Superior temporal gyrus (tissue), 1 donor: ENCODE results near the gene SLC16A9.

Experiments used
- DNase-seq: peaks from one replicate; pipeline ENCODE4 v3.0.0-alpha.2; 2016; ENCODE audit errors: extremely low spot score

SLC16A9 gene

DNA sequence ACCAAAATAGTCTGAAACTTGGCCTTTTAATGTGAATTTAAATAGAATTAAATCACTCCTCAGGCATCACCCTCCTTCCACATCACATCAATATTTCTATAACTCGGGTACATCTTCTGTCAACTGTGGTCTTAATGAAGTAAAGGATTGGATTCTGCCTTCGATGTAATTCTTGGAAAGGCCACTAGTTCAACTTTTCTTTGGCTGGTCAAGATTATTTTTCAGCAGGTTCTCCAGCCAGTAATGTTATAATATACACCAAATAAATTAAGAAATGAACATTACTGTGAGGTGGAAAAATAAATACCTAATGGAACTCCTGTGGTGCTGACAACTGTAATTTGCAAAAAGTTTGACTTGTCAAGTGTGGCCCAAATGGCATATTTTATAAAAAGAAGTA, 9.7 kb upstream of the SLC16A9 start:
- no peak for DNase-seq

- no peak for DNase-seq
Observed at GRCh38 chr10:59718257-59718656, 8.6 kb upstream of the SLC16A9 start.

DNA sequence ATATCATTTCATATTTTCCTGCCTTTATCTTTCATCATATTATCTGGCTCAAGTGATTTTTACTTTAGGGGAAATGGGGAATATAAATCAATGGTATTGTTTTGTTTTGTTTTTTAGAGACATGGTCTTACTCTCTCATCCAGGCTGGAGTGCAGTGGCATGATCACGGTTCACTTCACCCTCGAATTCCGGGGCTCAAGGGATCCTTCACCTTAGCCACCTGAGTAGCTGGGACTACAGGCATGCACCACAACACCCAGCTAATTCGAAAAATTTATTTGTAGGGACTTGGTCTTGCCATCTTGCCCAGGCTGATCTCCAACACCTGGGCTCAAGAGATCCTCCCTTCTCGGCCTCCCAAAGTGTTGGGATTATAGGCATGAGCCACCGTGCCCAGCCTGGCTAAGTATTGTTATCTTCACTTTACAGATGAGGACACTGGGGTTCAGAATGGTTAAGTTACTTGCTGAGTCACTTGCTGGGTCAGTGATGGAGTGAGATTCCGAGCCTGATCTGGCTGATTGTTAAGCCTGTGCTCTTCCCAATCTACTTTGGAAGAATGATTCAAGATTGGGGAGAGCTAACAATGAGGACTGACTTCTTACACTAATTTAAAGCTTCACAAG, 3.7 kb upstream of the SLC16A9 start:
- DNase-seq: no peak

- DNase-seq: no peak
Observed at GRCh38 chr10:59711871-59712494, 2.3 kb upstream of the SLC16A9 start.

DNA sequence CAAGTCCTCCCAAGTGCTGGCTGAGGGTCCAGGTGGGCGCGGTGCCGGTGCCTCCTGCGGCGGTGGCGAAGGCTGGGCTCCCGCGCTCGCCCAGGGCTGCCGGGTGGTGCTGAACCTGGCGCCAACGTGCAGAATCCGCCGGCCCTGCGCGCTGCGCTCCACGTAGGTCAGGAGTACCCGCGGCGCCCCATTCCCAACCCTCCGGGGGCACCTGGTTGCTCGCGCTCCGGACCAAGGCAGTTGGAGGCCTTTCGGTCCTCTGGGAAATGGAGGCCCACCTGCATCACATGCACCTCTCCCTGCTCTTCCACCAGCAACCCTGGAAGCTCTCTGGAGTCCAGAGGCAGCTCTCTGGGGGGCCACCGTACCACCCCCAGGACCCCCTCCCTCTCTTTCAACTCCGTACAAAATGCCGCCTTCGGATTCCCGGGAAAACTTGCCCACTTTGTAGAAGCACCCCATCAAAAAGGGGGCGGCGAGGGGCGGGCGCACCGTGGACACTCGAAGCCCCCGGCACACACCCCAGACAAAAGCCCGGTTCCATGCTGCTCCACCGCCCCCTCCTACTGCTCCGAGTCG, 745 bp downstream of the SLC16A9 start:
- DNase-seq: no peak

- DNase-seq: no peak
Observed at GRCh38 chr10:59706851-59707797, 2.5 kb downstream of the SLC16A9 start.

- no peak for DNase-seq
Observed at GRCh38 chr10:59705931-59706330, 3.7 kb downstream of the SLC16A9 start.

GRCh38 chr10:59704630-59705029, 5.0 kb downstream of the SLC16A9 start:
- no peak for DNase-seq

DNA sequence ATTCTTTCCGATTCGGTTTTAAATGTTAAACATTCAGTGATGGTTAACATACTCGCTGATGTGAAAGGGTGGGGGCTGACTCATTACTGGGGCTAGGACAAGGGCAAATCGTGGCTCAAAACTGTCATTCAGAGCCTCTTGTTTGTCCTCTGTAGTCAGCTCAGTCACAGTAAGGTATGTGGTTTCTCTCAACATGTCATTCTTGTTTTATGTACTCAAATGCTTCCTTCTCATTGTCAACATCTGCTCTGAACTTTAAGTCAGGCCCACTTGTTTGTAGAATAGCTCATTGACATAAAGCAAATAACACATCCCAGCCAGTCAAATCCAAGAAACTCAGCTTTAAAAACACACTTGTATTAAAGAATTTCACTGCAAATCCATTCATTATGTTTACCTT, 7.3 kb downstream of the SLC16A9 start:
- DNase-seq: no peak

DNA sequence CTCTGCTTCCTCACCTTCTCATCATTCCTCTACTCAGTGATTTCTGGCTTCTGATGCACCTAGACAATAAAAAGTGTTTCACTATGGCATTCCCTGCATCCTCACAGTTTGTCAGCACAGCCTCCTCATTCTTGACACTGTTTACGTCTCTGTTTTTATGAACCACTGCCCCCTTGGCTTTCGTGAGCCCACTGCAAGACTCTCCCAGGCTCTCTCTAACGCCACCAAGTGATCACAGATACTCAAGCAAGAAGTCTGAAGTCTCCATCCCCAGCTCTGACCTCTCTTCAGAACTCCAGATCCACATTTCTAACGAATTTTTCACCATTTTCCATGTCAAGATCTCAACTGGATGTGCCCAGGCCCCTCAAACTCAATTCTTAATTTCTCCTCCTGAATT, 8.9 kb downstream of the SLC16A9 start:
- no peak for DNase-seq

DNA sequence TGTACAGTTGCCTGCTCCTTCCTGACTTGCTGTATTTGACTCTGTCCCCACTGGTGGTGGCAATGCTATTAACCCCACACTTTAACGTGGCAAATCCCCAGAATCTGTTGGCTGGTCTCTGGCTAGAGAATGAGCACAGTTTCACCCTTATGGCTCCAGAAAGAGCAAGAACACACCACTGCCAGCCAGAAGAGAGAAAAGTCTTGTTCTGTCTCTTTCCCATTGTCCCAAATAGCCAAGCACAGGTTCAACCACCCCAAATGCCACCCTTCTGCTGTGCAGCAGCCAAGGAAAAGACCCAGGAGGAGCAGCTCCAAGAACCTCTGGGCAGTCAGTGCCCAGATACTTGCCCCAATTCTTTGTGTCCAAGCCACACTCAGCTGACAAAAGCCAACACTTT, 11.3 kb downstream of the SLC16A9 start:
- DNase-seq: no peak

GRCh38 chr10:59695637-59696036, 14.0 kb downstream of the SLC16A9 start:
- DNase-seq: no peak

DNA sequence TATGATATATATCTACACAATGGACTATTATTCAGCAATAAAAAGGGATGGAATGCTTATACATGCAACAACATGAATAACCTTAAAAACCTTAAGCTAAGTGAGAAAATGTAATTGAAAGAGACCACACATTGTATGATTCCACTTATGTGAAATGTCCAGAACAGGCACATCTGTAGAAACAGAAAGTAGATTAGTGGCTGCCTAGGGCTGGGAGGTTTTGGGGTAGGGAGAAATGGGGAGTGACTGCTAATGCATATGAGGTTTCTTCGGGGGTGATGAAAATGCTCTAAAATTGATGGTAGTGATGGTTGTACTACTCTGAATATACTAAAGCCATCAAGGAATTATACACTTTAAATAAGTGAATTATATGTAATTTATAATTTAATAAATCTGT, 14.7 kb downstream of the SLC16A9 start:
- no peak for DNase-seq

DNA sequence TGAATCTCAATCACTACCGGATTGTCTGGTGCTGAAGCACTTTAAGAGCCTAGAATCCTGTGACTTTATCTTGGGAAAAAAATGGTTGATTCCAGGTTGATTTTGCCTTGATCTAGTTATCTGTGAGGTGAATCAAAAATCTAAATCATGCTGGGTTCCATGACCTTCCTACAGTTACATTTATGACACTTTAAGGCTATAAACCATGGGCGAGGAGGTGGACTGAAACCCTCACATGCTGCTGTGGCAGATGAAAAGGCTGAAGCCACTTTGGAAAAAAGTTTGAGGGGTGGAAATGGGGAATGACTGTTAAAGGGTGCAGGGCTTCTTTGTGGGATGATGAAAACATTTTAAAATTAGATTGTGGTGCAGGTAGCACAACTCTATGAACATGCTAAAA, 17.5 kb downstream of the SLC16A9 start:
- no peak for DNase-seq

DNA sequence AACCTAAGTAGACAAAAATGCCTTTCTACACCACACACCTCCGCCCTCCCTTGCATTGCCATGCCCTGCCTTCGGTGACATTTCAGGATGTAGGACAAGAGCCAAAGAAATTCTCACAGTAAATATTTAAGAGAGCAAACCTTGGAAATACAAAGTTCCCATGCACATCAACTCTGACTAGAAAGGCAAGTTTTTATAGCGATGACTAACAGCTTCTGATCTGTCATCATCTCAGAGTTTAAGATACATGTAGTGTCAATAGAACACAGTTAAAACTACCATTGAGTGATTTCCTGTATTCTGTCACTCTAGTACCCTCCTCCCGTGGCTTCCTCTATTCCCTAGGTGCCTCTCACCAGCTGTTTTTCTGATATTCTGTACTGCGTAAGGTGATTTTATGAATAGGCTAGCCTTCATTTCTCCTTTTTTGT, 20.7 kb downstream of the SLC16A9 start:
- DNase-seq: no peak

DNA sequence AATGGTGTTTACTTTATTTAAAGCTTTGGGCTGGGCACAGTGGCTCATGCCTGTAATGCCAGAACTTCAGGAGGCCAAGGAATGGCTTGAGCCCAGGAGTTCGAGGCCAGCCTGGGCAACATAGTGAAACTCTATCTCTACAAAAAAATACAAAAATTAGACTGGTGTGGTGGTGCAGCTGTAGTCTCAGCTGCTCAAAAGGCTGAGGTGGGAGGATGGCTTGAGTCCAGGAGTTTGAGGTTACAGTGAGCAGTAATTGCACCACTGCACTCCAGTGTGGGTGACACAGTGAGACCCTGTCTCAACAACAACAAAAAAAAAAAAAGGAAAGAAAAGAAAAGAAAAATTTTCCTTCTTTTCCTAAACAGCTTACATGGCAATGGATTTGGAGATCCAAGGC, 22.0 kb downstream of the SLC16A9 start:
- DNase-seq: no peak

DNA sequence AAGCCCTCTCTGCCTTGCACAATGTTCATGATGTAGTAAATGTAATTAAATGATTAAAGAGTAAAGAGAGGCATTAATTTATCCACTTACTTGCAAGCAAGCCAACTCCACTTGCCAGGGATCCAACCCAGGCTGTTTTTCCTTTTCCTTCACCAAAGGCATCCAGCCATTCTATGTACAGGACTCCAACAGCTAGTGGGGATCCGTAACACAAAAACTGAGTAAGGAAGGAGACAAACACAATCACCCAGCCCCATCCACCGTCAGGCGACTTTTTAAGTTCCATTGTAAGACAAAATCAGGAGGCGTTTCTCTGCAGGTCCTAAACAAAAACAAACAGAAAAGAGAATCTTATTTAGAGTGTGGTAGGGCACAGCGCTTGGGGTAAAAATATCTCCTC, 25.6 kb downstream of the SLC16A9 start:
- no peak for DNase-seq

DNA sequence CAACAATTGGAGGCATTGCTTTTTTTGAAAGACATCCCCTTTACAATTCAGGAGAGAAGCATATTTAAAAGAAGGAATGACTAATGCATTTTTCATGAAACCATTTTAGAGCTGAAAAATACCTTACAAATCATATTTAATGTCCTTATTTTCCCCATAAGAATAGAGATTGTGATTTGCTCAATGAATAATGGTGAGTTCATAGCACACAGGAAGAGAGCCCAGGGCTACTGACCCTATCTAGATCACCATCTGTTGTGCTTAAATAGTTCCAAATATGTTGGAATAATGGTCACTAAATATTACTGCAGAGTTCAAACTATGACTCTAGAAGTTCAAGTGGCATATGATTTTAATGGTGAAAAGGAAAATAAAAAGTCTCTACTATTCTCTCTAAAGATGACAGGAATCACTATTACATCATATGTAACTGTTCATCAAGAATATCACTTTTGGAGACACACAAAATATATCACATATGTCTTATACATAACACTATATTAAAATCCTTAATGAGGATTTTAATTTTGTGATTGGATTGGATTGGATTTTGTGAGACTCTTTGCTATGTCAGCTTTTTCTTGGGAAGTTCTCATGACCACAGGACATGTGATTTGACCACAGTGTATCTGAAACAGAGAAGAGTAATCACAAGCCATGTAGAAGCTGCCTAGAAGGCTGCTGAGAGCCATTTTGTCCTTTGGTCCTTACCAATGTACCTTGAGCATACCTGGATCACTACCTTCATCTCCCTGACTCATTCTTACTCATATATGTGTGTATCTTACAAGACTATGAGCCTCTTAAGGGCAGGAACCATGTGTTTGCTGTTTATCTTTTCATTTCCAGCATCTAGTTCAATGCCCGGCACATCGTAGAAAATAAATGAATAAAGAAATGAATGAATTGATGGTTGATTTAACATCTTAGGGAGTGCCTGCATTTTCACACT, 26.4 kb downstream of the SLC16A9 start:
- DNase-seq: no peak

- DNase-seq: no peak
Observed at GRCh38 chr10:59680199-59680598, 29.5 kb downstream of the SLC16A9 start.

- DNase-seq: no peak
Observed at GRCh38 chr10:59678884-59679301, 30.8 kb downstream of the SLC16A9 start.

DNA sequence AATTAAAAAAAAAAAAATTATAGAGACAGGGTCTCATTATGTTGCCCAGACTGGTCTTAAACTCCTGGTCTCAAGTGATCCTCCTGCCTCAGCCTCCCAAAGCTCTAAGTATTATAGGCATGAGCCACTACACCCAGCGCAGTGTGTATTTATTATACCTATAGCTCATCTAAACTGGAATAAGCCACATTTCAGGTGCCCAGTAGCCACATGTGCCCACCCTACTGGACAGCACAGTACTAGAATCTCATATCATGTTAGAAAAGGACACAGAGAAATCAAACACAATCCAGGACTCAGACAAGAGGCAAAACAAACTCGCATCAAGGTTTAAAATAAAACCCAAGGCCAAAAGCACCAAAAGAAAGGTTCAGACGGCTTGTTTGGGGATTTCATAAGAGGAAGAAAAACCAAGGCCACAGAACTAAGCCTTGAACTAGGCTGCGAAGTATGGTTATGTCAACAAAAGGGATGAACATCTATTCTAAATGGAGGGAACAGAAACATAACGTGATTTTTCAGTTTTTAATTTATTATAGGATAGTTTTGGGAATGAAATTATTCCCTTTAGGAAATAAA, 32.3 kb downstream of the SLC16A9 start:
- no peak for DNase-seq
